Kidney (tissue), 14 donors: ENCODE results near the gene SPTBN1. TPM values are rescaled to one million over a fixed set of nuclear protein-coding genes. Genes with fewer than 3 reads are reported as not detected.

Experiments
- DNase-seq, 5 donors: peaks; one replicate each; pipeline ENCODE4 v3.0.0-alpha.2; 2013 to 2020
- FAIRE-seq: peaks from 2 replicates; lab custom pipeline; 2012; peaks lifted over from hg19 to GRCh38; lab: Jason Lieb, UNC
- H3K27ac ChIP-seq, 2 donors: one replicate each; pipeline ENCODE4 v1.7.0; 2013; ENCODE audit warnings: low read depth in 2 of 2, low read length in 2 of 2, inconsistent platforms in 1 of 2
- H3K27me3 ChIP-seq: one replicate; pipeline ENCODE4 v1.7.1; 2013; ENCODE audit warnings: low read length, inconsistent platforms; ENCODE audit not compliant: control insufficient read depth, insufficient read depth
- H3K36me3 ChIP-seq, 3 donors: one replicate each; pipeline versions ENCODE4 v1.7.0 to v1.7.1; 2013; ENCODE audit warnings: low read length in 3 of 3, control low read depth in 1 of 3, inconsistent platforms in 1 of 3; ENCODE audit not compliant: insufficient read depth in 3 of 3, control insufficient read depth in 2 of 3
- H3K4me1 ChIP-seq, 3 donors: one replicate each; pipeline versions ENCODE4 v1.7.0 to v1.7.1; 2013; ENCODE audit warnings: low read length in 3 of 3, inconsistent platforms in 1 of 3, low read depth in 1 of 3; ENCODE audit not compliant: control insufficient read depth in 2 of 3, insufficient read depth in 2 of 3
- H3K4me3 ChIP-seq, 3 donors: one replicate each; pipeline versions ENCODE4 v1.7.0 to v1.8.1; 2013; ENCODE audit warnings: low read length in 3 of 3, control low read depth in 1 of 3, inconsistent platforms in 1 of 3
- H3K9ac ChIP-seq, 3 donors: one replicate each; pipeline versions ENCODE4 v1.7.0 to v1.7.1; 2013; ENCODE audit warnings: low read length in 3 of 3, control low read depth in 1 of 3, inconsistent platforms in 1 of 3
- H3K9me3 ChIP-seq, 3 donors: one replicate each; pipeline versions ENCODE4 v1.7.0 to v1.7.1; 2013; ENCODE audit warnings: low read length in 3 of 3, control low read depth in 1 of 3, inconsistent platforms in 1 of 3; ENCODE audit not compliant: control insufficient read depth in 2 of 3, insufficient read depth in 1 of 3
- intact Hi-C: fragments of 100-400 bp; cut with DNase I; formaldehyde crosslinking; loops from one replicate; pipeline ENCODE4 v1.11.1; 2022
- polyA plus RNA-seq: library from polyadenylated mRNA; stranded (reverse); fragments of 350-450 nt; fragmentation: Illumina TruSeq; extraction: RNeasy Lipid Tissue Mini Kit (QIAGEN cat#74804); gene quantifications from one replicate; pipeline ENCODE4 v1.2.3, GENCODE V29; 2014; ENCODE audit warnings: low read depth, low replicate concordance; ENCODE audit not compliant: insufficient read depth
- total RNA-seq: library from RNA; stranded (reverse); fragmentation: NEBNext Ultra II Directional; extraction: Animal tissue kit (Norgen Biotek cat#: 25700); gene quantifications from one replicate; pipeline ENCODE4 v1.2.1, GENCODE V29; 2021
- TF ChIP-seq, protein P1 (sequence below): IDR thresholded peaks from 3 replicates; pipeline ENCODE4 v1.5.1; 2012; ENCODE audit warnings: mild to moderate bottlenecking, moderate library complexity, borderline replicate concordance; ENCODE audit not compliant: insufficient read depth; ENCODE audit errors: extremely low read depth
- donor health status: control.
- donor health status: control.
- donor health status: control.
- donor health status: control.
- donor health status: control.
- donor health status: DM: yes; HTN: yes; CAD: no.
- donor health status: Normal renal cell carcinoma (clear cell type).

SPTBN1 gene
- total and polyA plus RNA-seq, 2 donors from 2014 or later, result 93.2 to 313 TPM

DNA sequence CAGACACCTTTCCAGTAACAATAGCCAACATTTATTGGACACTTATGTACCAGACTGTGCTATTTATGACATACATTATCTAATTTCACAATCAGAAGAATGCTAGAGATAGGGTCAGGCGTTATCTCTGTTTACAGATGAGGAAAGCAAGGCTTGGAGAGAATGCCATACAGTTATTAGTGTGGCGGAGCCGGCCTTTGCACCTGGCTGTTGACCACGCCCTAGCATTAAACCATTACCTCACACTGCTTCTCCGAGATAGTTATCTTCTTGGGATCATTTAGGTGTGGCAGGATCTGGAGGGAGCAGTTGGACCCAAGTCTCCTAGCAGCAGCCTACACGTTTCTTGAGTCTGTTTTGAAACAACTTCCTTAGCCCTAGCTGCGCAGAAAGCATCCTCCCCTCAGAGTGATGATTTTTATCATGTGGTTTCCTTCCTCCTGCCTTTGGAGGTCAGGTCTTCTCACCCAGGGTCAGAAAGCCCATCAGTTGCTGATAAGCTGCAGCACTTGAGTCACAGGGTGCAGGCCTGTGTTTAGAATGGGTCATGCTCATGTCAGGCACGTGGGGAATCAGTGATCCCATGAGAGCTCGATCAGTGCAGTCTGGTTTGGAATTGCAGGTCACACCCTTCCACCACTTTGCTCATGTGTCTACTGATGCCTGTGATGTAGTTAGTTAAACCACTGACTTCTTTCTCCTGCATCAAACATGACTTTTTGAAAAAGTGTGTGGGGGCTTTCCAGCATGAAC lies 118.2 kb downstream of the SPTBN1 start:
- TF ChIP-seq, protein P1, sequence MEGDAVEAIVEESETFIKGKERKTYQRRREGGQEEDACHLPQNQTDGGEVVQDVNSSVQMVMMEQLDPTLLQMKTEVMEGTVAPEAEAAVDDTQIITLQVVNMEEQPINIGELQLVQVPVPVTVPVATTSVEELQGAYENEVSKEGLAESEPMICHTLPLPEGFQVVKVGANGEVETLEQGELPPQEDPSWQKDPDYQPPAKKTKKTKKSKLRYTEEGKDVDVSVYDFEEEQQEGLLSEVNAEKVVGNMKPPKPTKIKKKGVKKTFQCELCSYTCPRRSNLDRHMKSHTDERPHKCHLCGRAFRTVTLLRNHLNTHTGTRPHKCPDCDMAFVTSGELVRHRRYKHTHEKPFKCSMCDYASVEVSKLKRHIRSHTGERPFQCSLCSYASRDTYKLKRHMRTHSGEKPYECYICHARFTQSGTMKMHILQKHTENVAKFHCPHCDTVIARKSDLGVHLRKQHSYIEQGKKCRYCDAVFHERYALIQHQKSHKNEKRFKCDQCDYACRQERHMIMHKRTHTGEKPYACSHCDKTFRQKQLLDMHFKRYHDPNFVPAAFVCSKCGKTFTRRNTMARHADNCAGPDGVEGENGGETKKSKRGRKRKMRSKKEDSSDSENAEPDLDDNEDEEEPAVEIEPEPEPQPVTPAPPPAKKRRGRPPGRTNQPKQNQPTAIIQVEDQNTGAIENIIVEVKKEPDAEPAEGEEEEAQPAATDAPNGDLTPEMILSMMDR, result no peak
- no peak overlapping the region for H3K4me3 ChIP-seq
- no peak for FAIRE-seq
- no peaks in the 10 kb centered on the region for H3K9me3 ChIP-seq
- no peaks in the 10 kb centered on the region for H3K27me3 ChIP-seq
- peaks cover 29 to 91% (median 80%) of the 10 kb centered on the region in 3 donors for H3K4me1 ChIP-seq
- H3K9ac ChIP-seq, result peak overlapping the region in 1 of 3 donors; percentile 72
- no peaks in the 10 kb centered on the region for H3K36me3 ChIP-seq
- peak in 2 of 5 donors; percentile 43 to 78 for DNase-seq
- peak overlapping the region; percentile 94 for H3K27ac ChIP-seq
- intact Hi-C loops, result no loop called here

DNA sequence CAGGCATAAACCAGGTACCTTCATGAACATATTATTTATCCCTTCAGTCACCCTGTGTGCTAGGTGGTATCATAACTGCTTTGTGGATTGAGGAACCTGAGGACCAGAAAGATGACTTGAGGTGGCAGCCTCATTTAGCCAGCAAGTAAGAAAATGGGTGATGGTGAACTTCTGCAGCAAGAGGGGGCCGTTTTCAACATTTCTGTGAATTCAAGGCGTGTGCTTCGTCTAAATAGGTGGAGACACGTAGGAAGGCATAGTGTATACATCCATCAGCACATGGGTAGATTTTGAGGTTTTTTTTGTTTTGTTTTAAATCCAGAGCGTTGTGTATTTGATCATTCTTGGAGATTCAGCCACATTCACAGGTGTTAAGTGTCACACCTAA lies 118.7 kb downstream of the SPTBN1 start:
- Histone ChIP-seq H3K27ac (peak overlapping the region; percentile 94), H3K27me3 (no peaks in the 10 kb centered on the region), H3K4me1 (peaks cover 32 to 91% (median 81%) of the 10 kb centered on the region in 3 donors), H3K9ac (peak overlapping the region in 1 of 3 donors; percentile 1), H3K4me3 (no peak overlapping the region), H3K9me3 (no peaks in the 10 kb centered on the region), H3K36me3 (no peaks in the 10 kb centered on the region)
- TF ChIP-seq, protein P1, result no peak
- intact Hi-C loops, result no loop called here
- no peak for DNase-seq
- no peak for FAIRE-seq

DNA sequence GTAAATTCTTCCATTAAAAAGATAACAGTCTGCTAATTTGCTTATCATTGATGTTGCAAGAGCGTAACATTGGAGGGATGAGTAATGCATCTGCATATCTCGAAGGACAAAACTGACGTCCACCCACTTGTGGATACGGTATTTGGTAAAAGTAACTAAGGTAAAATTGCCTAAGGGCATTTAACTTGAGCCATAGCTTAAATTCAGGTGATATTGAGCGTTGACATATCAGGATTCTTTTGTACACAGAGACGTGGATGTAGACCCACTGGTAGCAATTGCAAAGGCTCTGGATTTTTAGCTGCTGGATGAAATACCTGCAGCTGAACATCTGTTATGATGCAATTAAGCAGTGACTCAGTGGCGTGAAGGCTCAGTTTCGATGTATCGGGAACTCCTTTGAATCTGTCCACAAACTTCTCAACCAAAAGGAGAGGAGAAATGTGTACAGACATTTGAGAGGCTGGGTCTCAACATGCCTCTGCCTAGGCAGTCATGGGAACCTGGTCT lies 119.3 kb downstream of the SPTBN1 start:
- TF ChIP-seq, protein P1, result no peak
- Histone ChIP-seq H3K9ac (no peak overlapping the region), H3K36me3 (no peaks in the 10 kb centered on the region), H3K27ac (peak overlapping the region; percentile 7 to 94), H3K9me3 (no peaks in the 10 kb centered on the region), H3K4me3 (no peak overlapping the region), H3K27me3 (no peaks in the 10 kb centered on the region), H3K4me1 (peaks cover 28 to 89% (median 79%) of the 10 kb centered on the region in 3 donors)
- FAIRE-seq (no peak), DNase-seq (no peak)
- intact Hi-C loops, result no loop called here
